Measurements from ENCODE around the gene SLC6A6.
A peak's percentile ranks its signal among the peaks of the same experiment; 100 is the strongest.

The SLC6A6 gene

DNA sequence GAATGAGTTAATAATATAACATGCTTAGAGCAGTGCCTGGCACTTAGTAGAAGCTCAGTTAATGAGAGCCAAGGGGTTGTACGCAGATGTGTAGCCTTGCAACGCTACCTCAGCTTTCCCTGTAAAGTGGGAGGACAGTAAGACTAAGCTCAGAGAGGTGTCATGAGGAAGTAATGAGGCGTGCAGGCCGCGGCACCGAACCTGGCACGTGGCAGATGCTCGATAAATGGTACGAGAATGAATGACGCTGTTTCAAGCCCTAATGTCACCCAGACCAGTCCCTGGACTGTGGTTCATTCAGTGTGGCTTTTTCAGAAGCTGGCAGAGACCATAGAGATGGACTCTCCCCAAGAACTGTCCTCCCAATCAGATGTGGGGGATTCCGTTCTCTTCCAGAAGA, 116.5 kb downstream of the SLC6A6 start:
- TF ChIP-seq, protein P1, sequence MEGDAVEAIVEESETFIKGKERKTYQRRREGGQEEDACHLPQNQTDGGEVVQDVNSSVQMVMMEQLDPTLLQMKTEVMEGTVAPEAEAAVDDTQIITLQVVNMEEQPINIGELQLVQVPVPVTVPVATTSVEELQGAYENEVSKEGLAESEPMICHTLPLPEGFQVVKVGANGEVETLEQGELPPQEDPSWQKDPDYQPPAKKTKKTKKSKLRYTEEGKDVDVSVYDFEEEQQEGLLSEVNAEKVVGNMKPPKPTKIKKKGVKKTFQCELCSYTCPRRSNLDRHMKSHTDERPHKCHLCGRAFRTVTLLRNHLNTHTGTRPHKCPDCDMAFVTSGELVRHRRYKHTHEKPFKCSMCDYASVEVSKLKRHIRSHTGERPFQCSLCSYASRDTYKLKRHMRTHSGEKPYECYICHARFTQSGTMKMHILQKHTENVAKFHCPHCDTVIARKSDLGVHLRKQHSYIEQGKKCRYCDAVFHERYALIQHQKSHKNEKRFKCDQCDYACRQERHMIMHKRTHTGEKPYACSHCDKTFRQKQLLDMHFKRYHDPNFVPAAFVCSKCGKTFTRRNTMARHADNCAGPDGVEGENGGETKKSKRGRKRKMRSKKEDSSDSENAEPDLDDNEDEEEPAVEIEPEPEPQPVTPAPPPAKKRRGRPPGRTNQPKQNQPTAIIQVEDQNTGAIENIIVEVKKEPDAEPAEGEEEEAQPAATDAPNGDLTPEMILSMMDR (IDR thresholded peaks at IDR 0.05), result no peak
- H3K9me3 Mint-ChIP-seq, result no peaks in the 10 kb centered on the region

DNA sequence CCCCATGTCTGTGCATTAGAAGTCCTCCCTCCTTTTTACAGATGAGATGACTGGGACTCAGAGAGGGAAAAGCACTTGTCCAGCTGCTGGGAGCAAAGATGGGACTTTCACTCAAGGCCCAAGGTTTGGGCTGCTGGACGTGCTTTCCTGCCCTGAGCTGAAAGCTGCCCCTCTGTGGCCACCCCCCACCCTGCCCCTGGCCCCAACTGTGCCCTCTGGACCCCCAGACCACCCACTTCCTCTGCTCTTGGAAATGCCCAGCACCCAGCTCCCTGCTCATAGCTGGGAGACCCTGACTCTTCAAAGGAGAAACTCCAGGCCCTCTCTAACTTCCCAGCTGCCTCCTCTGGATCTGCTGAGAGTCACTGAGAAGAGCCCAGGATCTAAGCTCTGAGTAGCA, 117.0 kb downstream of the SLC6A6 start:
- TF ChIP-seq, protein P1 (IDR thresholded peaks at IDR 0.05), result no peak
- Mint-ChIP-seq H3K36me3 (ENCODE audit: low read depth) (no peaks in the 10 kb centered on the region), H3K27me3 (ENCODE audit: low read depth, poor library complexity) (no peaks in the 10 kb centered on the region), H3K4me3 (no peak overlapping the region), H3K27ac (peak overlapping the region; percentile 65), H3K9me3 (no peaks in the 10 kb centered on the region), H3K4me1 (peaks cover 22% of the 10 kb centered on the region)
- no peak for DNase-seq

More for the DNA sequence above, 116.5 kb downstream of the SLC6A6 start:
- DNase-seq, result no peak
- Mint-ChIP-seq H3K27ac (no peak overlapping the region), H3K4me3 (no peak overlapping the region), H3K4me1 (peaks cover 22% of the 10 kb centered on the region), H3K36me3 (ENCODE audit: low read depth) (no peaks in the 10 kb centered on the region), H3K27me3 (ENCODE audit: low read depth, poor library complexity) (no peaks in the 10 kb centered on the region)

- Mint-ChIP-seq H3K27me3 (ENCODE audit: low read depth, poor library complexity) (no peaks in the 10 kb centered on the region), H3K9me3 (no peaks in the 10 kb centered on the region), H3K27ac (no peak overlapping the region), H3K36me3 (ENCODE audit: low read depth) (no peaks in the 10 kb centered on the region), H3K4me3 (no peak overlapping the region), H3K4me1 (peaks cover 22% of the 10 kb centered on the region)
- TF ChIP-seq, protein P1 (IDR thresholded peaks at IDR 0.05), result no peak
- no peak for DNase-seq
Observed at GRCh38 chr3:14520149-14520548, 117.7 kb downstream of the SLC6A6 start.

- peak overlapping the region; percentile 46 for H3K27ac Mint-ChIP-seq
- peaks cover 24% of the 10 kb centered on the region for H3K4me1 Mint-ChIP-seq
- TF ChIP-seq, protein P1 (IDR thresholded peaks at IDR 0.05), result no peak
- H3K9me3 Mint-ChIP-seq, result no peaks in the 10 kb centered on the region
- no peaks in the 10 kb centered on the region for H3K36me3 Mint-ChIP-seq (ENCODE audit: low read depth)
- DNase-seq, result no peak
- no peak overlapping the region for H3K4me3 Mint-ChIP-seq
- H3K27me3 Mint-ChIP-seq (ENCODE audit: low read depth, poor library complexity), result no peaks in the 10 kb centered on the region
Observed at GRCh38 chr3:14520967-14521366, 118.6 kb downstream of the SLC6A6 start.

DNA sequence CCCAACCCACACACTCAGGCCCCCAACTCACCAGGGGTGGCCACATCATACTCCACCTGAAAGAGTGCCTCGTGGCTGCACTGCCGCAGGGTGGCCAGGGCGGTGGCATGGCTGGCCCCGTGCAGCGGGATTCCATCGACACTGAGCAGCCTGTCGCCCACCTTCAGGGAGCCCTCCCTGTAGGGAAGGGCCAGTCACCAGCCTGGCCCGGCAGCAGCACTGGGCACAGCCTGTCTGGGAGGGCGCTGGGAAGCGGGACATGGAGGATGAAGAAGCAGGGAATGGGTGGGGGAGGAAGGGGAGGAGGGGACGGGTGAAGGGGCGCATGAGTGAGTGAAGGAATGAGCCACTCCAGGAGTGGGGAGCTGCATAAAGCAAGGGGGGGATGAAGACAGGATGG, 119.2 kb downstream of the SLC6A6 start:
- TF ChIP-seq, protein P1 (IDR thresholded peaks at IDR 0.05), result no peak
- DNase-seq, result no peak
- H3K36me3 Mint-ChIP-seq (ENCODE audit: low read depth), result no peaks in the 10 kb centered on the region

GRCh38 chr3:14522129-14522691, 119.8 kb downstream of the SLC6A6 start:
- Mint-ChIP-seq H3K27ac (no peak overlapping the region), H3K27me3 (ENCODE audit: low read depth, poor library complexity) (no peaks in the 10 kb centered on the region), H3K4me3 (no peak overlapping the region), H3K9me3 (no peaks in the 10 kb centered on the region), H3K36me3 (ENCODE audit: low read depth) (no peaks in the 10 kb centered on the region), H3K4me1 (peaks cover 31% of the 10 kb centered on the region)
- DNase-seq, result no peak
- TF ChIP-seq, protein P1 (IDR thresholded peaks at IDR 0.05), result no peak

More for the DNA sequence above, 119.2 kb downstream of the SLC6A6 start:
- Mint-ChIP-seq H3K9me3 (no peaks in the 10 kb centered on the region), H3K27ac (no peak overlapping the region), H3K4me3 (no peak overlapping the region), H3K4me1 (peaks cover 30% of the 10 kb centered on the region), H3K27me3 (ENCODE audit: low read depth, poor library complexity) (no peaks in the 10 kb centered on the region)
